SK-N-SH treated with all-trans-retinoic acid at 6 μM for 48 hours (cell line): ENCODE measurements around the gene SMIM10L2A.

Experiments used
- ATAC-seq: fragments of 200-7000 bp; cut with Tn5 transposase; 3 replicates; pipeline ENCODE4 v1.9.1; 2020; ENCODE audit warnings: mild to moderate bottlenecking, moderate library complexity
- ARNTL ChIP-seq: fragments of 450-650 bp; formaldehyde crosslinking; IDR thresholded peaks from 2 replicates; pipeline ENCODE4 v1.5.0; 2020; ENCODE audit warnings: low read depth, mild to moderate bottlenecking, moderate library complexity, borderline replicate concordance
- BACH2 ChIP-seq: fragments of 250-450 bp; sonication (Bioruptor Pico); IDR thresholded peaks from 2 replicates; pipeline ENCODE4 v1.9.0; 2021; ENCODE audit warnings: mild to moderate bottlenecking, borderline replicate concordance
- CSDC2 ChIP-seq: fragments of 250-450 bp; sonication (Bioruptor Pico); IDR thresholded peaks from 2 replicates; pipeline ENCODE4 v1.5.0; 2020; ENCODE audit warnings: mild to moderate bottlenecking, moderate library complexity
- CSRNP3 ChIP-seq: fragments of 250-450 bp; sonication (Bioruptor Pico); IDR thresholded peaks from 2 replicates; pipeline ENCODE4 v1.5.1; 2021; ENCODE audit warnings: mild to moderate bottlenecking, moderate library complexity
- ESRRG ChIP-seq: fragments of 250-450 bp; sonication (Bioruptor Pico); IDR thresholded peaks from 2 replicates; pipeline ENCODE4 v1.6.1; 2021; ENCODE audit warnings: mild to moderate bottlenecking
- GLIS3 ChIP-seq: fragments of 250-450 bp; sonication (Bioruptor Pico); IDR thresholded peaks from 2 replicates; pipeline ENCODE4 v1.5.0; 2020; ENCODE audit warnings: mild to moderate bottlenecking, moderate library complexity
- ISL1 ChIP-seq: fragments of 250-450 bp; sonication (Bioruptor Pico); IDR thresholded peaks from 2 replicates; pipeline ENCODE4 v2.1.2; 2022; ENCODE audit warnings: mild to moderate bottlenecking, moderate library complexity
- OSR1 ChIP-seq: fragments of 250-450 bp; sonication (Bioruptor Pico); IDR thresholded peaks from 2 replicates; pipeline ENCODE4 v1.8.0; 2022; ENCODE audit warnings: moderate library complexity, mild to moderate bottlenecking, inconsistent platforms
- PATZ1 ChIP-seq: fragments of 250-450 bp; sonication (Bioruptor Pico); IDR thresholded peaks from 2 replicates; pipeline ENCODE4 v1.8.0; 2020; ENCODE audit warnings: mild to moderate bottlenecking, moderate library complexity, borderline replicate concordance
- PPARA ChIP-seq: fragments of 250-450 bp; sonication (Bioruptor Pico); IDR thresholded peaks from 2 replicates; pipeline ENCODE4 v1.5.0; 2020; ENCODE audit warnings: mild to moderate bottlenecking, borderline replicate concordance
- RARB ChIP-seq: fragments of 250-450 bp; sonication (Bioruptor Pico); IDR thresholded peaks from 2 replicates; pipeline ENCODE4 v1.8.0; 2021; ENCODE audit warnings: mild to moderate bottlenecking, moderate library complexity
- SNAI2 ChIP-seq: fragments of 250-450 bp; sonication (Bioruptor Pico); IDR thresholded peaks from 2 replicates; pipeline ENCODE4 v1.5.0; 2020; ENCODE audit warnings: mild to moderate bottlenecking, moderate library complexity
- TCF4 ChIP-seq: fragments of 250-450 bp; sonication (Bioruptor Pico); IDR thresholded peaks from 2 replicates; pipeline ENCODE4 v1.8.0; 2021; ENCODE audit warnings: mild to moderate bottlenecking, moderate library complexity, borderline replicate concordance
- TOX ChIP-seq: fragments of 250-450 bp; sonication (Bioruptor Pico); IDR thresholded peaks from 2 replicates; pipeline ENCODE4 v1.8.0; 2021; ENCODE audit warnings: mild to moderate bottlenecking, moderate library complexity, borderline replicate concordance
- ZFP3 ChIP-seq: fragments of 250-450 bp; sonication (Bioruptor Pico); IDR thresholded peaks from 2 replicates; pipeline ENCODE4 v1.5.0; 2020; ENCODE audit warnings: mild to moderate bottlenecking, moderate library complexity
- ZFP30 ChIP-seq: fragments of 450-650 bp; formaldehyde crosslinking; IDR thresholded peaks from 2 replicates; pipeline ENCODE4 v1.5.0; 2022; ENCODE audit warnings: mild to moderate bottlenecking, moderate library complexity
- ZNF565 ChIP-seq: fragments of 450-650 bp; formaldehyde crosslinking; conservative IDR thresholded peaks from 2 replicates; pipeline ENCODE4 v1.5.0; 2020; ENCODE audit warnings: low read depth, mild to moderate bottlenecking, moderate library complexity
- ZNF70 ChIP-seq: fragments of 450-650 bp; formaldehyde crosslinking; IDR thresholded peaks from 2 replicates; pipeline ENCODE4 v1.5.0; 2020; ENCODE audit warnings: mild to moderate bottlenecking, moderate library complexity
- ZNF8 ChIP-seq: fragments of 450-650 bp; formaldehyde crosslinking; IDR thresholded peaks from 2 replicates; pipeline ENCODE4 v1.5.0; 2020; ENCODE audit warnings: mild to moderate bottlenecking, moderate library complexity
- TF ChIP-seq, protein P1 (sequence below): fragments of 250-450 bp; sonication (Bioruptor Pico); IDR thresholded peaks from 2 replicates; pipeline ENCODE4 v1.5.1; 2020; ENCODE audit warnings: low read depth, mild to moderate bottlenecking, moderate library complexity
- TF ChIP-seq, protein P2 (sequence below): fragments of 250-450 bp; sonication (Bioruptor Pico); IDR thresholded peaks from 2 replicates; pipeline ENCODE4 v1.5.0; 2020; ENCODE audit warnings: mild to moderate bottlenecking, moderate library complexity
- TF ChIP-seq, protein P3 (sequence below): fragments of 250-450 bp; sonication (Bioruptor Pico); IDR thresholded peaks from 2 replicates; pipeline ENCODE4 v1.8.0; 2021; ENCODE audit warnings: low read depth, mild to moderate bottlenecking, moderate library complexity, borderline replicate concordance

The SMIM10L2A gene

GRCh38 chrX:135429429-135429828, 7.7 kb downstream of the SMIM10L2A start:
- no peak for ATAC-seq
- TF ChIP-seq, protein P1, sequence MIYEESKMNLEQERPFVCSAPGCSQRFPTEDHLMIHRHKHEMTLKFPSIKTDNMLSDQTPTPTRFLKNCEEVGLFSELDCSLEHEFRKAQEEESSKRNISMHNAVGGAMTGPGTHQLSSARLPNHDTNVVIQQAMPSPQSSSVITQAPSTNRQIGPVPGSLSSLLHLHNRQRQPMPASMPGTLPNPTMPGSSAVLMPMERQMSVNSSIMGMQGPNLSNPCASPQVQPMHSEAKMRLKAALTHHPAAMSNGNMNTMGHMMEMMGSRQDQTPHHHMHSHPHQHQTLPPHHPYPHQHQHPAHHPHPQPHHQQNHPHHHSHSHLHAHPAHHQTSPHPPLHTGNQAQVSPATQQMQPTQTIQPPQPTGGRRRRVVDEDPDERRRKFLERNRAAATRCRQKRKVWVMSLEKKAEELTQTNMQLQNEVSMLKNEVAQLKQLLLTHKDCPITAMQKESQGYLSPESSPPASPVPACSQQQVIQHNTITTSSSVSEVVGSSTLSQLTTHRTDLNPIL (CRISPR knock-in tag), result no peak
- TF ChIP-seq TCF4 (CRISPR knock-in tag), result no peak
- no peak for TF ChIP-seq ZFP3 (CRISPR knock-in tag)
- TF ChIP-seq SNAI2, result no peak
- no peak for TF ChIP-seq CSDC2 (CRISPR knock-in tag)
- no peak for TF ChIP-seq BACH2 (CRISPR knock-in tag)
- TF ChIP-seq ZNF8 (CRISPR knock-in tag), result no peak
- TF ChIP-seq, protein P2, sequence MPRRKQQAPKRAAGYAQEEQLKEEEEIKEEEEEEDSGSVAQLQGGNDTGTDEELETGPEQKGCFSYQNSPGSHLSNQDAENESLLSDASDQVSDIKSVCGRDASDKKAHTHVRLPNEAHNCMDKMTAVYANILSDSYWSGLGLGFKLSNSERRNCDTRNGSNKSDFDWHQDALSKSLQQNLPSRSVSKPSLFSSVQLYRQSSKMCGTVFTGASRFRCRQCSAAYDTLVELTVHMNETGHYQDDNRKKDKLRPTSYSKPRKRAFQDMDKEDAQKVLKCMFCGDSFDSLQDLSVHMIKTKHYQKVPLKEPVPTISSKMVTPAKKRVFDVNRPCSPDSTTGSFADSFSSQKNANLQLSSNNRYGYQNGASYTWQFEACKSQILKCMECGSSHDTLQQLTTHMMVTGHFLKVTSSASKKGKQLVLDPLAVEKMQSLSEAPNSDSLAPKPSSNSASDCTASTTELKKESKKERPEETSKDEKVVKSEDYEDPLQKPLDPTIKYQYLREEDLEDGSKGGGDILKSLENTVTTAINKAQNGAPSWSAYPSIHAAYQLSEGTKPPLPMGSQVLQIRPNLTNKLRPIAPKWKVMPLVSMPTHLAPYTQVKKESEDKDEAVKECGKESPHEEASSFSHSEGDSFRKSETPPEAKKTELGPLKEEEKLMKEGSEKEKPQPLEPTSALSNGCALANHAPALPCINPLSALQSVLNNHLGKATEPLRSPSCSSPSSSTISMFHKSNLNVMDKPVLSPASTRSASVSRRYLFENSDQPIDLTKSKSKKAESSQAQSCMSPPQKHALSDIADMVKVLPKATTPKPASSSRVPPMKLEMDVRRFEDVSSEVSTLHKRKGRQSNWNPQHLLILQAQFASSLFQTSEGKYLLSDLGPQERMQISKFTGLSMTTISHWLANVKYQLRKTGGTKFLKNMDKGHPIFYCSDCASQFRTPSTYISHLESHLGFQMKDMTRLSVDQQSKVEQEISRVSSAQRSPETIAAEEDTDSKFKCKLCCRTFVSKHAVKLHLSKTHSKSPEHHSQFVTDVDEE, result no peak
- no peak for TF ChIP-seq ZNF70 (CRISPR knock-in tag)
- TF ChIP-seq TOX, result no peak
- TF ChIP-seq PPARA (CRISPR knock-in tag), result no peak
- no peak for TF ChIP-seq GLIS3
- no peak for TF ChIP-seq CSRNP3 (CRISPR knock-in tag)
- no peak for TF ChIP-seq ZFP30
- no peak for TF ChIP-seq OSR1 (CRISPR knock-in tag)
- no peak for TF ChIP-seq ESRRG
- TF ChIP-seq, all 23 proteins: peak for 0

DNA sequence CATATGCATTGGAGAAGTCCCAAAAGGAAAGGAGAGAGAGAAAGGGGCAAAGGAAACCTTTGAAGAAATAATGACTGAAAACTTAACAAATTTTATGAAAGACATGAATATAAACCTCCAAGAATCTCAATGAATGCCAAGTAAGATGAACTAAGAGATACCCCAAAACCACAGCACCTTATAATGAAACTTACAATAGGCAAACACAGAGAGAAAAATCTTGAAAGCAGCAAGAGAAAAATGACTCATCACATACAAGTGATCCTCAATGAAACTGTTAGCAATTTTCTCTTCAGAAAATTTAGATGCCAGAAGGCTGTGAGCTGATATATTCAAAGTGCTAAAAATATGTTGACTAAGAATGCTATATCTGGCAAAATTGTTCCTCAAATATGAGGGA, 10.1 kb downstream of the SMIM10L2A start:
- TF ChIP-seq PPARA (CRISPR knock-in tag) (no peak), ZFP30 (no peak), RARB (CRISPR knock-in tag) (no peak)

GRCh38 chrX:135432453-135432852, 10.7 kb downstream of the SMIM10L2A start:
- no peak for ATAC-seq
- TF ChIP-seq ZNF565, result no peak
- TF ChIP-seq SNAI2, result no peak
- no peak for TF ChIP-seq CSRNP3 (CRISPR knock-in tag)
- TF ChIP-seq OSR1 (CRISPR knock-in tag), result no peak
- TF ChIP-seq CSDC2 (CRISPR knock-in tag), result no peak
- TF ChIP-seq, protein P2, result no peak
- no peak for TF ChIP-seq RARB (CRISPR knock-in tag)
- TF ChIP-seq, protein P3, sequence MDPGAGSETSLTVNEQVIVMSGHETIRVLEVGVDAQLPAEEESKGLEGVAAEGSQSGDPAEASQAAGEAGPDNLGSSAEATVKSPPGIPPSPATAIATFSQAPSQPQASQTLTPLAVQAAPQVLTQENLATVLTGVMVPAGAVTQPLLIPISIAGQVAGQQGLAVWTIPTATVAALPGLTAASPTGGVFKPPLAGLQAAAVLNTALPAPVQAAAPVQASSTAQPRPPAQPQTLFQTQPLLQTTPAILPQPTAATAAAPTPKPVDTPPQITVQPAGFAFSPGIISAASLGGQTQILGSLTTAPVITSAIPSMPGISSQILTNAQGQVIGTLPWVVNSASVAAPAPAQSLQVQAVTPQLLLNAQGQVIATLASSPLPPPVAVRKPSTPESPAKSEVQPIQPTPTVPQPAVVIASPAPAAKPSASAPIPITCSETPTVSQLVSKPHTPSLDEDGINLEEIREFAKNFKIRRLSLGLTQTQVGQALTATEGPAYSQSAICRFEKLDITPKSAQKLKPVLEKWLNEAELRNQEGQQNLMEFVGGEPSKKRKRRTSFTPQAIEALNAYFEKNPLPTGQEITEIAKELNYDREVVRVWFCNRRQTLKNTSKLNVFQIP (CRISPR knock-in tag), result no peak
- no peak for TF ChIP-seq TOX
- no peak for TF ChIP-seq BACH2 (CRISPR knock-in tag)
- TF ChIP-seq ZNF8 (CRISPR knock-in tag), result no peak
- no peak for TF ChIP-seq TCF4 (CRISPR knock-in tag)
- TF ChIP-seq ARNTL (CRISPR knock-in tag), result no peak
- TF ChIP-seq ZNF70 (CRISPR knock-in tag), result no peak
- TF ChIP-seq ISL1 (CRISPR knock-in tag), result no peak
- no peak for TF ChIP-seq PATZ1 (CRISPR knock-in tag)

More for the DNA sequence above, 10.1 kb downstream of the SMIM10L2A start:
- no peak for ATAC-seq
